PC-9 (cell line): Measurements from ENCODE around the gene UST. TPM values are rescaled to one million over a fixed set of nuclear protein-coding genes. Genes with fewer than 3 reads are reported as not detected.

Experiments
- BruUV-seq: library from RNA; stranded (reverse); fragments of 400-500 nt; replicated peaks from 2 replicates; lab custom pipeline; 2021; lab: Mats Ljungman, UMichigan
- CTCF ChIA-PET: fragments of 300-600 bp; sonication (Branson Sonifier 250); formaldehyde crosslinking; loops from one replicate; lab custom pipeline; 2022; ENCODE audit warnings: antibody characterized with exemption; lab: Charles Lee
- POLR2A ChIA-PET: fragments of 300-600 bp; sonication (Branson Sonifier 250); formaldehyde crosslinking; loops from one replicate; lab custom pipeline; 2022; ENCODE audit warnings: antibody characterized with exemption; ENCODE audit not compliant: unreplicated experiment; lab: Charles Lee
- DNase-seq, 2 experiments: peaks; one replicate each; pipeline versions ENCODE4 v3.0.0 to v3.0.0-alpha.2; 2015 to 2022; ENCODE audit warnings: mixed read lengths in 1 of 2
- H2AFZ ChIP-seq: fragments of 200-600 bp; sonication (generic); 2 replicates; pipeline ENCODE4 v1.8.1; 2017; ENCODE audit warnings: antibody characterized with exemption
- H3F3A ChIP-seq: fragments of 200-600 bp; sonication (generic); 2 replicates; pipeline ENCODE4 v1.8.1; 2017; ENCODE audit warnings: antibody characterized with exemption, mild to moderate bottlenecking, low read depth; ENCODE audit not compliant: insufficient read depth
- H3K27ac ChIP-seq: fragments of 200-600 bp; sonication (generic); 2 replicates; pipeline ENCODE4 v1.6.1; 2016; ENCODE audit warnings: mixed run types
- H3K27me3 ChIP-seq: fragments of 200-600 bp; sonication (generic); 2 replicates; pipeline ENCODE4 v1.6.1; 2016; ENCODE audit warnings: low read depth, mixed run types; ENCODE audit not compliant: insufficient read depth
- H3K36me3 ChIP-seq: fragments of 200-600 bp; sonication (generic); 2 replicates; pipeline ENCODE4 v1.6.1; 2016; ENCODE audit warnings: low read depth, mixed run types
- H3K4me1 ChIP-seq: fragments of 200-600 bp; sonication (generic); replicated peaks from 2 replicates; pipeline ENCODE4 v1.6.1; 2016; ENCODE audit warnings: mixed run types; ENCODE audit not compliant: insufficient read depth
- H3K4me2 ChIP-seq: fragments of 200-600 bp; sonication (generic); 2 replicates; pipeline ENCODE4 v1.6.1; 2017; ENCODE audit warnings: mixed run types
- H3K4me3 ChIP-seq: fragments of 200-600 bp; sonication (generic); 2 replicates; pipeline ENCODE4 v1.6.1; 2016; ENCODE audit warnings: mixed run types
- H3K79me2 ChIP-seq: fragments of 200-600 bp; sonication (generic); 2 replicates; pipeline ENCODE4 v1.6.1; 2017; ENCODE audit warnings: low read depth, mixed run types
- H3K9me2 ChIP-seq: fragments of 200-600 bp; sonication (generic); 2 replicates; pipeline ENCODE4 v1.8.1; 2017; ENCODE audit warnings: mild to moderate bottlenecking; ENCODE audit not compliant: insufficient read depth
- H3K9me3 ChIP-seq: fragments of 200-600 bp; sonication (generic); 2 replicates; pipeline ENCODE4 v1.8.1; 2016; ENCODE audit warnings: low read depth; ENCODE audit not compliant: insufficient read depth
- H4K20me1 ChIP-seq: fragments of 200-600 bp; sonication (generic); 2 replicates; pipeline ENCODE4 v1.8.1; 2017; ENCODE audit not compliant: insufficient read depth
- EZH2 ChIP-seq: fragments of 200-600 bp; sonication (generic); IDR thresholded peaks from 2 replicates; pipeline ENCODE4 v1.8.0; 2017; ENCODE audit warnings: antibody characterized with exemption, low read depth
- intact Hi-C: fragments of 100-400 bp; cut with micrococcal nuclease; formaldehyde crosslinking; loops from one replicate; pipeline ENCODE4 v1.10.0; 2022; ENCODE audit not compliant: unreplicated experiment
- total RNA-seq: library from RNA; stranded (reverse); gene quantifications from 2 replicates; pipeline ENCODE4 v1.2.3, GENCODE V29; 2021
- TF ChIP-seq, protein P1 (sequence below): fragments of 200-600 bp; sonication (generic); conservative IDR thresholded peaks from 2 replicates; pipeline ENCODE4 v1.6.1; 2017; ENCODE audit warnings: mixed run types, antibody characterized with exemption, mild to moderate bottlenecking, moderate library complexity

Gene UST
- total RNA-seq, 1 experiment from 2014 or later: 4.2 TPM

DNA sequence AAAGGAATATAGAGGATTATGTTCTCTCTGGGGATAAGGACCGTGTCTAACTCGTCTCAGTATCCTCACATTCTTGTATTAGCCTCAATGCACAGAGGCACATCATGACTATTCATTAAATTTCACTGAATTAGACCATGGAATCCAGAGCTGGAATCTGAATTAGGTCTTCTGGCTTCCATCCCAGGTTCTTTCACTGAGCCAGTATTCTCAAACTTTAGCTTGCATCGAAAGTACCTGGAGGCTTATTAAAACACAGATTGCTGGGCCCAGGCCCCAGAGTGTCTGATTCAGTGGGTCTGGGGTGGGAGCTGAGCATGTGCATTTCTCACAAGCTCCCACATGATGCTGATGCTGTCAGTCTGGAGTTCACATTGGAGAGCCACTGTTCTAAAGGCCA, 142.0 kb downstream of the UST start:
- ChIA-PET CTCF (no interaction called here), POLR2A (no interaction called here)
- no peak overlapping the region for H3K4me3 ChIP-seq
- no peak overlapping the region for H3K27ac ChIP-seq
- BruUV-seq: no TSS peak
- no peak overlapping the region for H2AFZ ChIP-seq
- no peak for DNase-seq
- H3K9me2 ChIP-seq: no peaks in the 10 kb centered on the region
- no peaks in the 10 kb centered on the region for H3K36me3 ChIP-seq
- no peaks in the 10 kb centered on the region for H4K20me1 ChIP-seq
- no peaks in the 10 kb centered on the region for H3K27me3 ChIP-seq
- H3K79me2 ChIP-seq: no peaks in the 10 kb centered on the region
- H3K4me2 ChIP-seq: no peak overlapping the region
- H3K9me3 ChIP-seq: no peaks in the 10 kb centered on the region
- intact Hi-C loops: no loop called here
- no peaks in the 10 kb centered on the region for H3K4me1 ChIP-seq
- no peak for TF ChIP-seq EZH2
- TF ChIP-seq, protein P1, sequence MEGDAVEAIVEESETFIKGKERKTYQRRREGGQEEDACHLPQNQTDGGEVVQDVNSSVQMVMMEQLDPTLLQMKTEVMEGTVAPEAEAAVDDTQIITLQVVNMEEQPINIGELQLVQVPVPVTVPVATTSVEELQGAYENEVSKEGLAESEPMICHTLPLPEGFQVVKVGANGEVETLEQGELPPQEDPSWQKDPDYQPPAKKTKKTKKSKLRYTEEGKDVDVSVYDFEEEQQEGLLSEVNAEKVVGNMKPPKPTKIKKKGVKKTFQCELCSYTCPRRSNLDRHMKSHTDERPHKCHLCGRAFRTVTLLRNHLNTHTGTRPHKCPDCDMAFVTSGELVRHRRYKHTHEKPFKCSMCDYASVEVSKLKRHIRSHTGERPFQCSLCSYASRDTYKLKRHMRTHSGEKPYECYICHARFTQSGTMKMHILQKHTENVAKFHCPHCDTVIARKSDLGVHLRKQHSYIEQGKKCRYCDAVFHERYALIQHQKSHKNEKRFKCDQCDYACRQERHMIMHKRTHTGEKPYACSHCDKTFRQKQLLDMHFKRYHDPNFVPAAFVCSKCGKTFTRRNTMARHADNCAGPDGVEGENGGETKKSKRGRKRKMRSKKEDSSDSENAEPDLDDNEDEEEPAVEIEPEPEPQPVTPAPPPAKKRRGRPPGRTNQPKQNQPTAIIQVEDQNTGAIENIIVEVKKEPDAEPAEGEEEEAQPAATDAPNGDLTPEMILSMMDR: no peak
- no peaks in the 10 kb centered on the region for H3F3A ChIP-seq

DNA sequence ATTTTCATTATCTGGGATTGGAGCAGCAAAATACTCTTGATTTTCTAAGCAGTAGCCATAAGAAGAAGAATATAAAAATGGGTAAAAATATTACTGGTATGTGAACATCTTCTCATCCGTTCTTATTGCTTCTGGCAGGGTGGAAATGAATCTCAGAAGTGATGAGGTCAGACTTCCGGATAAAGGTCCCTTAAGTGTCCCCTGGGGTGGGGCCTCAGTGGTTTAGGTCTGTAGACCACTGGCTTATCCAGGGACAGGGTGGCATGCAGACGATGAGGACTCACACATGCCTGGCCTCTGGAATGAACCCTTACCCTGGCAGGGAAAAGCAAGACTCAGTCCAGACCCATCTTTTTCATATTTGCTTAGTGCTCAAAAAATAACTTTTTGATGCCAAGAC, 143.3 kb downstream of the UST start:
- CTCF ChIA-PET: no interaction called here
- Histone ChIP-seq H3K27ac (no peak overlapping the region), H3F3A (no peaks in the 10 kb centered on the region), H3K4me2 (no peak overlapping the region), H4K20me1 (no peaks in the 10 kb centered on the region), H3K79me2 (no peaks in the 10 kb centered on the region), H3K36me3 (no peaks in the 10 kb centered on the region), H3K27me3 (no peaks in the 10 kb centered on the region), H3K9me3 (no peaks in the 10 kb centered on the region), H2AFZ (no peak overlapping the region), H3K4me3 (no peak overlapping the region), H3K9me2 (no peaks in the 10 kb centered on the region), H3K4me1 (no peaks in the 10 kb centered on the region)
- TF ChIP-seq, protein P1: no peak
- no peak for TF ChIP-seq EZH2
- BruUV-seq: no TSS peak
- POLR2A ChIA-PET: no interaction called here
- intact Hi-C loops: no loop called here
- no peak for DNase-seq

DNA sequence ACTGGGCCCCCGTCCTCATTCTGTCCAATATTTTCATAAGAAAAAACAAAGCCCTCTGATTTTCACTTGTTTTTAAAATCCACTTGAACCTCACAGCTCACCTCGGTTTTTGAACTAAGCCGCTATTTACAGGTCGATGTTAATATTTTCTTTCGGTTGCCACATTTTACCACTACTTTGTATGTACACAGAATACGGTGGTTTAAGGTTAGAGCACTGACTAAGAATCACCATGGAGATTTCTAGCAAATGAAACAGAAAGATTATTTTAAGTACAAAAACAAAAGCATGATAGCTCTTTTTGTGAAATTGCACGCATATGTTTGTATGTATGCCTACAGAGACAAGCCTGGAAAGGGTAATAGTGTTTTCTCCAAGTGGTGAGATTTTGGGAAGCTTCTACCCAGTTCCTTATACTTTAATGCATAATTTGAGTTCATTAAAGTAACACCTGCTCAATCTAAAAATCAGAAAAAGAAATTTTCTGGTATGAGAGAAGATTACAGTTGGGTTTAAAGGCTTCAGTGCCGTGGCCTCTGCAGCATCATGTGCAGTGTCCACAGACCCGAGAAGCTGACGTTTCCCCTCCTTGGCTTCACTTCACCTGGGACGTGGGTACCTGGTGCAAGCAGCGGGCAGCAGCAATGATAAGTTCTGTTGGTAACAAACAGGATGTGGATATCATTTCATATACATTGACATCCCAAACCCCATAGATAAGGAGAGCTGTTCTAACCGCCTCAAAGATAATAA, 144.0 kb downstream of the UST start:
- TF ChIP-seq, protein P1: no peak
- TF ChIP-seq EZH2: no peak
- no TSS peak for BruUV-seq
- DNase-seq: no peak
- no peaks in the 10 kb centered on the region for H4K20me1 ChIP-seq
- no peaks in the 10 kb centered on the region for H3K79me2 ChIP-seq
- intact Hi-C loops: no loop called here
- no peaks in the 10 kb centered on the region for H3K4me1 ChIP-seq
- no peak overlapping the region for H3K27ac ChIP-seq
- no peaks in the 10 kb centered on the region for H3K36me3 ChIP-seq
- POLR2A ChIA-PET: interaction anchor here (0.6 kb wide), 1 partner anchor 468 kb away, joined by 4 read pairs; no protein-coding TSS in a partner anchor
- H3K4me2 ChIP-seq: no peak overlapping the region
- H3K9me2 ChIP-seq: no peaks in the 10 kb centered on the region
- no peak overlapping the region for H2AFZ ChIP-seq
- no peaks in the 10 kb centered on the region for H3K27me3 ChIP-seq
- CTCF ChIA-PET: no interaction called here
- no peaks in the 10 kb centered on the region for H3K9me3 ChIP-seq
- H3F3A ChIP-seq: no peaks in the 10 kb centered on the region
- no peak overlapping the region for H3K4me3 ChIP-seq
